Neural cell (in vitro differentiated cells): ENCODE results near the gene SNTG2. TPM values are rescaled to one million over a fixed set of nuclear protein-coding genes. Genes with fewer than 3 reads are reported as not detected.

Experiments used
- H2AFZ ChIP-seq: fragments of 200-600, 300-800 bp; sonication (generic), shearing (Covaris generic); 2 replicates; pipeline ENCODE4 v1.6.0; 2014; ENCODE audit warnings: low read depth, mild to moderate bottlenecking, antibody characterized with exemption, low read length, moderate library complexity
- H3F3A ChIP-seq: fragments of 200-600 bp; shearing (Covaris generic); 2 replicates; pipeline ENCODE4 v1.6.1; 2016; ENCODE audit warnings: mild to moderate bottlenecking, moderate library complexity, mixed read lengths, antibody characterized with exemption, low read length; ENCODE audit not compliant: insufficient read depth, poor library complexity, severe bottlenecking
- H3K27ac ChIP-seq: fragments of 200-600, 300-800 bp; sonication (generic), shearing (Covaris generic); 2 replicates; pipeline ENCODE4 v1.5.1; 2014; ENCODE audit warnings: mild to moderate bottlenecking, low read length, moderate library complexity
- H3K27me3 ChIP-seq: fragments of 300-800, 200-600 bp; sonication (generic), shearing (Covaris generic); 2 replicates; pipeline ENCODE4 v1.6.0; 2014; ENCODE audit warnings: mild to moderate bottlenecking, low read depth, low read length, moderate library complexity; ENCODE audit not compliant: insufficient read depth
- H3K36me3 ChIP-seq: fragments of 300-800, 200-600 bp; sonication (generic), shearing (Covaris generic); 2 replicates; pipeline ENCODE4 v1.5.1; 2014; ENCODE audit warnings: mild to moderate bottlenecking, antibody characterized with exemption, low read length, moderate library complexity; ENCODE audit not compliant: insufficient read depth
- H3K4me2 ChIP-seq: fragments of 300-800, 200-600 bp; sonication (generic), shearing (Covaris generic); 2 replicates; pipeline ENCODE4 v1.6.0; 2014; ENCODE audit warnings: mild to moderate bottlenecking, low read length
- H3K4me3 ChIP-seq: fragments of 300-800, 200-600 bp; sonication (generic), shearing (Covaris generic); 2 replicates; pipeline ENCODE4 v1.5.1; 2014; ENCODE audit warnings: mild to moderate bottlenecking, low read length, moderate library complexity
- H3K79me2 ChIP-seq: fragments of 200-600 bp; shearing (Covaris generic); replicated peaks from 2 replicates; pipeline ENCODE4 v1.6.0; 2014; ENCODE audit warnings: mild to moderate bottlenecking, low read length, moderate library complexity; ENCODE audit not compliant: insufficient read depth
- H3K9ac ChIP-seq: fragments of 300-800, 200-600 bp; sonication (generic), shearing (Covaris generic); 2 replicates; pipeline ENCODE4 v1.6.1; 2016; ENCODE audit warnings: mild to moderate bottlenecking, low read length, mixed read lengths
- H3K9me2 ChIP-seq: fragments of 200-600 bp; shearing (Covaris generic); 2 replicates; pipeline ENCODE4 v1.6.1; 2016; ENCODE audit warnings: mild to moderate bottlenecking, low read length, mixed read lengths; ENCODE audit not compliant: insufficient read depth
- H3K9me3 ChIP-seq: fragments of 200-600, 300-800 bp; sonication (generic), shearing (Covaris generic); 2 replicates; pipeline ENCODE4 v1.6.1; 2016; ENCODE audit warnings: mild to moderate bottlenecking, mixed run types, low read length, moderate library complexity, mixed read lengths
- H4K20me1 ChIP-seq: fragments of 200-600 bp; shearing (Covaris generic); 2 replicates; pipeline ENCODE4 v1.6.1; 2016; ENCODE audit warnings: mild to moderate bottlenecking, mixed run types; ENCODE audit not compliant: insufficient read depth
- CTCF ChIP-seq: fragments of 450-650 bp; IDR thresholded peaks from 2 replicates; pipeline ENCODE4 v1.5.1; 2014; ENCODE audit warnings: antibody characterized with exemption, mild to moderate bottlenecking, moderate library complexity; ENCODE audit not compliant: poor library complexity, severe bottlenecking
- EP300 ChIP-seq: fragments of 450-650 bp; conservative IDR thresholded peaks from 2 replicates; pipeline ENCODE4 v1.6.1; 2014; ENCODE audit warnings: antibody characterized with exemption, mild to moderate bottlenecking, moderate library complexity; ENCODE audit not compliant: poor library complexity, severe bottlenecking
- EZH2 ChIP-seq: fragments of 200-600, 300-800 bp; shearing (Covaris generic), sonication (generic); IDR thresholded peaks from 2 replicates; pipeline ENCODE4 v1.6.1; 2014; ENCODE audit warnings: antibody characterized with exemption, low read length, borderline replicate concordance, mild to moderate bottlenecking; ENCODE audit not compliant: insufficient read depth, poor library complexity, severe bottlenecking
- MXI1 ChIP-seq: fragments of 450-650 bp; conservative IDR thresholded peaks from 2 replicates; pipeline ENCODE4 v1.6.1; 2014; ENCODE audit warnings: antibody characterized with exemption, mild to moderate bottlenecking; ENCODE audit not compliant: poor library complexity, severe bottlenecking
- POLR2AphosphoS5 ChIP-seq: IDR thresholded peaks from 2 replicates; pipeline ENCODE4 v1.6.1; 2012
- RAD21 ChIP-seq: fragments of 450-650 bp; conservative IDR thresholded peaks from 2 replicates; pipeline ENCODE4 v1.6.1; 2014; ENCODE audit warnings: antibody characterized with exemption, mild to moderate bottlenecking, moderate library complexity
- REST ChIP-seq: IDR thresholded peaks from 2 replicates; pipeline ENCODE4 v1.6.1; 2012; ENCODE audit warnings: borderline replicate concordance
- TAF1 ChIP-seq: IDR thresholded peaks from 2 replicates; pipeline ENCODE4 v1.6.1; 2012; ENCODE audit warnings: low read depth
- polyA plus RNA-seq: library from polyadenylated mRNA; depleted of rRNA; stranded (reverse); fragments of >200 nt; gene quantifications from 2 replicates; pipeline ENCODE4 v1.2.3, GENCODE V29; 2014

Gene SNTG2
- polyA plus RNA-seq, 1 donor from 2014 or later = not detected

GRCh38 chr2:1282552-1282951 lies 331.9 kb downstream of the SNTG2 start:
- Histone ChIP-seq H3K27ac (no peak overlapping the region), H3K79me2 (no peaks in the 10 kb centered on the region), H4K20me1 (no peaks in the 10 kb centered on the region), H3K27me3 (no peaks in the 10 kb centered on the region), H3K4me3 (no peak overlapping the region), H3K36me3 (no peaks in the 10 kb centered on the region), H3K4me2 (no peak overlapping the region), H3K9ac (no peak overlapping the region), H3F3A (no peaks in the 10 kb centered on the region), H2AFZ (no peak overlapping the region), H3K9me2 (no peaks in the 10 kb centered on the region), H3K9me3 (no peaks in the 10 kb centered on the region)
- TF ChIP-seq RAD21 (no peak), POLR2AphosphoS5 (no peak), EZH2 (no peak)

- Histone ChIP-seq H3K27me3 (no peaks in the 10 kb centered on the region), H4K20me1 (no peaks in the 10 kb centered on the region), H3K4me2 (no peak overlapping the region), H3K9me3 (no peaks in the 10 kb centered on the region), H3K36me3 (no peaks in the 10 kb centered on the region), H3K9ac (no peak overlapping the region), H3K4me3 (peak overlapping the region; percentile 3), H3F3A (no peaks in the 10 kb centered on the region), H3K9me2 (no peaks in the 10 kb centered on the region), H3K27ac (peak overlapping the region; percentile 14), H2AFZ (no peak overlapping the region), H3K79me2 (no peaks in the 10 kb centered on the region)
- TF ChIP-seq TAF1 = no peak
- TF ChIP-seq EP300 = no peak
Measured at GRCh38 chr2:1283020-1283801, 332.6 kb downstream of the SNTG2 start.

- H3F3A ChIP-seq = no peaks in the 10 kb centered on the region
- TF ChIP-seq EZH2 (no peak), MXI1 (no peak), CTCF (no peak), POLR2AphosphoS5 (no peak), REST (no peak)
- peak overlapping the region; percentile 14 for H3K27ac ChIP-seq
- no peak overlapping the region for H2AFZ ChIP-seq
- no peaks in the 10 kb centered on the region for H3K36me3 ChIP-seq
- no peaks in the 10 kb centered on the region for H3K27me3 ChIP-seq
- no peak overlapping the region for H3K4me2 ChIP-seq
- H3K79me2 ChIP-seq = no peaks in the 10 kb centered on the region
- H3K4me3 ChIP-seq = peak overlapping the region; percentile 3
- H4K20me1 ChIP-seq = no peaks in the 10 kb centered on the region
- H3K9me3 ChIP-seq = no peaks in the 10 kb centered on the region
- H3K9me2 ChIP-seq = no peaks in the 10 kb centered on the region
- no peak overlapping the region for H3K9ac ChIP-seq
Measured at GRCh38 chr2:1283871-1284270, 333.2 kb downstream of the SNTG2 start.
